Measurements from ENCODE around the gene TMEM143. TPM values are rescaled to one million over a fixed set of nuclear protein-coding genes. Genes with fewer than 3 reads are reported as not detected.

The TMEM143 gene
- total RNA-seq, 2 experiments from 2014 or later: 17.1 to 19.4 TPM

DNA sequence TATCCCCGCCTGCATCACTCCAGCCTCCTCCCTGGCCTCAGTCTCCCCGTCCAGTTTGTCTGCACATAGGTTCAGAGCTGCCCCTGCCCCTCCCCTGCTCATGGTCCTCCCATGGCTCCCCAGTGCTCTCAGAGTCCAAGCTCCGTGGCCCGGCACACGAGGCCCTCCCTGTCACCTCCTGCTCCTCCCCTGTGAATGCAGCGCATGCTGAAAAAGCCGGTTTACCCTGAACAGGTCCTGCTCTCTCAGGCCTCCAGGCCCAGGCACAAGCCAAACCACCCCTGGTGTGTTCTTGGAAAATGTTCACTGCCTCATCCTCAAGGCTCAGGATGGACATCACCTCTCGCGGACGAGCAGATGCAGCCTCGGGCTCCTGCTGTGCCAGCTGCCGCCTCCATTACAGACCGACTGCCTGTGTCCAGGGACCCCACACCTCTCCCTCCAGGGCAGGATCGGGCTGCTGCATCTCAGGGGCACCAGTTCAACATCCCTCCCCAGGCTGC lies 25.4 kb downstream of the TMEM143 start:
- CTCF ChIA-PET: interaction anchor here (13.7 kb wide), 1 partner anchor 20 kb away, joined by 496 read pairs; the partner anchor contains the start of gene EMP3
- no peak overlapping the region for H3K27ac Mint-ChIP-seq

GRCh38 chr19:48333467-48334384 lies 30.0 kb downstream of the TMEM143 start:
- ChIA-PET POLR2A (interaction anchor here (1.0 to 6.2 kb wide), 5 partner anchors 12 to 111 kb away, joined by 3 to 125 read pairs (median 3); partner anchors contain the start of gene EMP3), CTCF (interaction anchor here (0.6 to 13.7 kb wide), 31 partner anchors 14 to 275 kb away, joined by 3 to 496 read pairs (median 3); partner anchors contain the start of genes EMP3, KDELR1, SYNGR4 and TMEM143)
- peaks cover 39% of the 10 kb centered on the region for H3K36me3 Mint-ChIP-seq (ENCODE audit: low read depth)
- H3K9me3 Mint-ChIP-seq (ENCODE audit: insufficient read depth): no peaks in the 10 kb centered on the region
- peak overlapping the region; percentile 90 for H3K27ac Mint-ChIP-seq
- peak overlapping the region; percentile 96 for H3K4me3 Mint-ChIP-seq
- peak; percentile 73 for ATAC-seq
- DNase-seq: peak; percentile 95
- peaks cover 56% of the 10 kb centered on the region for H3K4me1 Mint-ChIP-seq (ENCODE audit: low read depth)
- H3K27me3 Mint-ChIP-seq (ENCODE audit: low read depth): no peaks in the 10 kb centered on the region

More for the DNA sequence above, 25.4 kb downstream of the TMEM143 start:
- Mint-ChIP-seq H3K4me1 (ENCODE audit: low read depth) (peaks cover 13% of the 10 kb centered on the region), H3K9me3 (ENCODE audit: insufficient read depth) (no peaks in the 10 kb centered on the region), H3K36me3 (ENCODE audit: low read depth) (peaks cover 2% of the 10 kb centered on the region), H3K4me3 (no peak overlapping the region), H3K27me3 (ENCODE audit: low read depth) (no peaks in the 10 kb centered on the region)
- DNase-seq (no peak), ATAC-seq (no peak)
- POLR2A ChIA-PET: no interaction called here

GRCh38 chr19:48332662-48333466 lies 30.9 kb downstream of the TMEM143 start:
- Mint-ChIP-seq H3K27me3 (ENCODE audit: low read depth) (no peaks in the 10 kb centered on the region), H3K4me1 (ENCODE audit: low read depth) (peaks cover 61% of the 10 kb centered on the region)
- ATAC-seq: peak; percentile 80

DNA sequence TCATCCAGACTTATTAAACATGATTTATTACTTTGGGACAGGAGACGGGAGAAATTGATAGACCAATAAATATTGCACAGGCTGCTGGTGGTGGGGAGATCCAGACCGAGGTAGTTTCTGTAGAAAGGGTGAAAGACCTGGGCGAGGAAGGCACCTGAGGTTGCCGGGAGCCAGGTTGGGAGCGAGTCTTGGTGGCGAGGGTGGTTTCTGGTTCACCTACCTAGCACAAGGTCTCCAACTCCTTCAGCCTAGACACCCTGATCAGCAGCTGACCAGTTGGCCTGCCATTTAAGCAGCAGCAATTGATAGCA lies 31.4 kb downstream of the TMEM143 start:
- peaks cover 67% of the 10 kb centered on the region for H3K4me1 Mint-ChIP-seq (ENCODE audit: low read depth)
- no peaks in the 10 kb centered on the region for H3K27me3 Mint-ChIP-seq (ENCODE audit: low read depth)
- DNase-seq (no peak), ATAC-seq (no peak)
- CTCF ChIA-PET: interaction anchor here (0.7 to 13.7 kb wide), 14 partner anchors 14 to 277 kb away, joined by 3 to 496 read pairs (median 4); partner anchors contain the start of genes EMP3, KDELR1, SYNGR4 and TMEM143
- peak overlapping the region; percentile 96 for H3K4me3 Mint-ChIP-seq
- POLR2A ChIA-PET: interaction anchor here (0.6 to 6.2 kb wide), 3 partner anchors 11 to 41 kb away, joined by 3 to 125 read pairs (median 3); partner anchors contain the start of gene EMP3
- H3K27ac Mint-ChIP-seq: peak overlapping the region; percentile 90
- peaks cover 3% of the 10 kb centered on the region for H3K9me3 Mint-ChIP-seq (ENCODE audit: insufficient read depth)
- H3K36me3 Mint-ChIP-seq (ENCODE audit: low read depth): peaks cover 51% of the 10 kb centered on the region

More at GRCh38 chr19:48332662-48333466, 30.9 kb downstream of the TMEM143 start:
- ChIA-PET POLR2A (interaction anchor here (0.6 to 6.2 kb wide), 6 partner anchors 11 to 112 kb away, joined by 3 to 125 read pairs (median 3); partner anchors contain the start of gene EMP3), CTCF (interaction anchor here (0.7 to 13.7 kb wide), 24 partner anchors 15 to 276 kb away, joined by 3 to 496 read pairs (median 4); partner anchors contain the start of genes EMP3, KDELR1, SYNGR4 and TMEM143)
- peak overlapping the region; percentile 90 for H3K27ac Mint-ChIP-seq
- H3K9me3 Mint-ChIP-seq (ENCODE audit: insufficient read depth): peaks cover 3% of the 10 kb centered on the region
- DNase-seq: peak; percentile 99
- H3K4me3 Mint-ChIP-seq: peak overlapping the region; percentile 96
- peaks cover 46% of the 10 kb centered on the region for H3K36me3 Mint-ChIP-seq (ENCODE audit: low read depth)

- no peaks in the 10 kb centered on the region for H3K27me3 Mint-ChIP-seq (ENCODE audit: low read depth)
- POLR2A ChIA-PET: interaction anchor here (0.7 to 6.2 kb wide), 7 partner anchors 9 to 1943 kb away, joined by 3 to 125 read pairs (median 3); partner anchors contain the start of genes CARD8, EMP3, SYNGR4 and TMEM143
- H3K9me3 Mint-ChIP-seq (ENCODE audit: insufficient read depth): peaks cover 3% of the 10 kb centered on the region
- CTCF ChIA-PET: interaction anchor here (13.7 kb wide), 1 partner anchor 12 kb away, joined by 496 read pairs; the partner anchor contains the start of gene EMP3
- H3K4me1 Mint-ChIP-seq (ENCODE audit: low read depth): peaks cover 78% of the 10 kb centered on the region
- H3K27ac Mint-ChIP-seq: peak overlapping the region; percentile 96
- peaks cover 69% of the 10 kb centered on the region for H3K36me3 Mint-ChIP-seq (ENCODE audit: low read depth)
- DNase-seq: peak; percentile 94
- H3K4me3 Mint-ChIP-seq: peak overlapping the region; percentile 85
- peak; percentile 34 for ATAC-seq
Observed at GRCh38 chr19:48330012-48330681, 33.6 kb downstream of the TMEM143 start.

GRCh38 chr19:48329167-48329891 lies 34.4 kb downstream of the TMEM143 start:
- no peak for ATAC-seq
- H3K4me1 Mint-ChIP-seq (ENCODE audit: low read depth): peaks cover 78% of the 10 kb centered on the region
- POLR2A ChIA-PET: interaction anchor here (0.7 to 6.2 kb wide), 6 partner anchors 8 to 271 kb away, joined by 3 to 125 read pairs (median 3); partner anchors contain the start of genes CARD8, EMP3, SYNGR4 and TMEM143

DNA sequence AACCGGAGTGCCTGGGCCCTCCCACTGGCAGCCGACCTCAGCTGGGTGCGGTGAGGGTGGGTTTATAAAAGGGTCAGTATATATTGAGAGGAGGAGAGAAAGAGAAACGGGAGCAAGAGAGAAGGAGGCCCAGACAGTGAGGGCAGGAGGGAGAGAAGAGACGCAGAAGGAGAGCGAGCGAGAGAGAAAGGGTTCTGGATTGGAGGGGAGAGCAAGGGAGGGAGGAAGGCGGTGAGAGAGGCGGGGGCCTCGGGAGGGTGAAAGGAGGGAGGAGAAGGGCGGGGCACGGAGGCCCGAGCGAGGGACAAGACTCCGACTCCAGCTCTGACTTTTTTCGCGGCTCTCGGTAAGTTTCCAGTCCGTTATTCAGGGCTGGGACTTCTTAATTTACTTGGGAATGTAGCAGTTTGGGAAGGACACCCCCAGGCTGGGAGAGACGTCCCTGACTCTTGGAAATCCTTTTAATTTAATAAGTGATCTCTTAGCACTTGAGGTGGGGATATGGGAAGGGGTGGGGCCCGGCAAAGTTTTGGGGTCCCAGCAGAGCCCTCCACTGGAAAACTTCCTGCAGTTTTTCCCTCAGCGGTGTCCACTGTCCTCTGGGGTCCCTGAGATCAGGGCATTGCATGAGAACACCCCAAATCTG lies 38.4 kb downstream of the TMEM143 start, which contains the start of gene EMP3:
TSS of gene EMP3 (plus strand) at position 288 of the 646 bp plus-strand sequence. CDS start 1,293 bp downstream, outside the sequence.
- ChIA-PET CTCF (interaction anchor here (0.5 to 15.7 kb wide), 3 partner anchors 10 to 165 kb away, joined by 3 to 496 read pairs (median 3); partner anchors contain the start of gene KDELR1), POLR2A (interaction anchor here (1.3 to 8.6 kb wide), 2 partner anchors 6 to 122 kb away, joined by 3 to 125 read pairs; no protein-coding TSS in a partner anchor)
- peaks cover 83% of the 10 kb centered on the region for H3K4me1 Mint-ChIP-seq (ENCODE audit: low read depth)
- DNase-seq: peak; percentile 94
- H3K27ac Mint-ChIP-seq: peak within 1 kb of the TSS; percentile 91
- ATAC-seq: peak; percentile 35
- H3K4me3 Mint-ChIP-seq: peak within 1 kb of the TSS; percentile 86
- H3K27me3 Mint-ChIP-seq (ENCODE audit: low read depth): no peaks in the 10 kb centered on the region
- H3K9me3 Mint-ChIP-seq (ENCODE audit: insufficient read depth): peaks cover 3% of the 10 kb centered on the region
- peaks cover 54% of the 10 kb centered on the region for H3K36me3 Mint-ChIP-seq (ENCODE audit: low read depth)

More at GRCh38 chr19:48329167-48329891, 34.4 kb downstream of the TMEM143 start:
- CTCF ChIA-PET: interaction anchor here (13.7 kb wide), 1 partner anchor 11 kb away, joined by 496 read pairs; the partner anchor contains the start of gene EMP3
- Mint-ChIP-seq H3K4me3 (peak overlapping the region; percentile 85), H3K9me3 (ENCODE audit: insufficient read depth) (peaks cover 3% of the 10 kb centered on the region), H3K36me3 (ENCODE audit: low read depth) (peaks cover 69% of the 10 kb centered on the region), H3K27me3 (ENCODE audit: low read depth) (no peaks in the 10 kb centered on the region), H3K27ac (peak overlapping the region; percentile 96)
- DNase-seq: peak; percentile 68

DNA sequence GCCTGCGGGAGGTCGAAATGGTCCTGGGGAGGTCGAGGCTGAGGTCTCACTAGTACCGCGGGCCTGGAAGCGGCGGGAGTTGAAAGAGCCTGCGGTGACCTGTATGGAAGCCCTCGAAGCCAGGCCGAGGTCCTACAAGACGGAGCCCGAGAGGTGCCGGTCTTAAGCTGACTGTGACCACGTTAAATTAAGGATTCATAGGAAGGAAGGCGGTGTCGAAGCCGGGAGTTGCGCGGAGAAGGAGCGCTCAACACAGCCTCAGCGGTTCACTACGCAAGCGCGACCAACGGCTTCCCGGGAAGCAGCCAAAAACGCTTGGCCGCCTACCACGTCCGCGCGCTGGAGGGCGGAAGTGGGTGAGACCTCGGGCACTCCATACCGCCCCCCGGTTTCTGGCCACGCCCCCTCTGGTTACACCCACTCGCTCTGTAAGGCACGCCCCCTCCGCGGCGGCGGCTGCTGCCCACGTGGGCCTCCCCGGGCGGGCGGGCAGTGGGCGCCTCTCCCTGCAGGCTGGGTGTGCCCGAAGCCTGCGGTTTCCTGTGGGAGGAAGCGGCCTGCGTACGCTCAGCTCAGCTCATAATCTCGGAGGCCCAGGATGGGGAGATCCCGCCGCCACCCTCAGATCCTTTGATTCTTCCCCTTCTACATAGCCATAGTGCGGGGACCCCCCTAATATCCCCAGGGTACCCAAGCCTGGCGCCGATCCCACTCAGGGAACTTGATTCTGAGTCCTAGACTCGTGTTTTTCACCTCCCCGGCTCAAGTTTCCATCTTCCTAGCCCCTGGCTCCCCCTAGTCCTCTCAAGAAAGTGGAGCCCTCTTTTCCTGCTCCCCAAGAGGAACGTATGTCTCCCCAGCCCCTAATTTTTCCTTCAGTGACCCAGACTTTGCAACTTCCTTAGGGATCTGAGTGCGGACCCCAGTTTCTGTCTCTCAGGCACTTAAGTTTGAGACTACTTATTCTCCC lies 41.8 kb downstream of the TMEM143 start:
- DNase-seq (peak; percentile 99), ATAC-seq (peak; percentile 70)
- Mint-ChIP-seq H3K27ac (peak overlapping the region; percentile 98), H3K4me1 (ENCODE audit: low read depth) (peaks cover 60% of the 10 kb centered on the region), H3K36me3 (ENCODE audit: low read depth) (peaks cover 22% of the 10 kb centered on the region), H3K9me3 (ENCODE audit: insufficient read depth) (no peaks in the 10 kb centered on the region), H3K4me3 (peak overlapping the region; percentile 91), H3K27me3 (ENCODE audit: low read depth) (no peaks in the 10 kb centered on the region)
- CTCF ChIA-PET: interaction anchor here (0.5 to 15.7 kb wide), 9 partner anchors 13 to 263 kb away, joined by 3 to 496 read pairs (median 4); partner anchors contain the start of genes GRIN2D, KDELR1, SYNGR4 and TMEM143
- POLR2A ChIA-PET: interaction anchor here (0.6 to 8.6 kb wide), 8 partner anchors 10 to 81 kb away, joined by 3 to 125 read pairs (median 4); partner anchors contain the start of genes CARD8, SYNGR4 and TMEM143

All from activated CD8-positive, alpha-beta T cell treated with anti-CD3 and anti-CD28 coated beads, Interleukin-2, amount 10 ng/mL, durations not matched to agents 7 days and 5 days (primary cell).